ENCODE results near the gene WDR70. TPM values are rescaled to one million over a fixed set of nuclear protein-coding genes. Genes with fewer than 3 reads are reported as not detected.

The WDR70 gene
- total RNA-seq, 1 experiment from 2014 or later: 55.2 TPM

DNA sequence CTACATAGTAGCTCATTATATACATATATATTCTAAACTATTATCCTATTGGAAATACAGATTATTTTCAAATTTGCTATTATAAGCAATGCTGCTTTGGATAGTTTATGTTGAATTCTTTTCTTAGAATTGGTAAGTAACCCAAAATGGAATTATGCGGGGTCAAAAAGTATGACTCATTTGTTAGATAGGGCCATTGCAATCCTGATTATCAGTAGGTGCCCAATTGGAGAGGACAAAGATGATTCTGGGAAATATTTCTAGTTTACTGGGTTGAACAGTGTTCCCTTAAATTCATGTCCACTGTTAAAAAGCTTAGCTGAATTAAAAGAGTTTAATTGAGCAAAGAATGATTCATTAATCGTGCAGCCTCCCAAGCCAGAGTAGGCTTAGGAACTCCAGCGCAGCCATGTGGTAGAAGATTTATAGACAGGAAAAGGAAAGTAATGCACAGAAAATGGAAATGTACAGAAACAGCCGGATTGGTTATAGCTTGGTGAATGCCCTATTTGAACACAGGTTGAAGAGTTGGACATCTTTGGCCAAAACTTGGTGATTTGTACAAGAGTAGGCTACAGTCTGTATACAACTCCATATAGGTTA is 379.0 kb downstream of the WDR70 start:
- POLR2A ChIA-PET (ENCODE audit: low non-redundant PET): interaction anchor here (0.7 kb wide), 1 partner anchor 17 kb away, joined by 3 read pairs; no protein-coding TSS in a partner anchor
- intact Hi-C loops (cut with micrococcal nuclease; ENCODE audit: unreplicated experiment): loop anchor here (2.0 kb wide), 1 partner anchor 345 kb away; no protein-coding TSS in a partner anchor
- no TSS peak for BruUV-seq (replicated peaks)
- no peak for TF ChIP-seq EZH2 (IDR thresholded peaks at IDR 0.05; ENCODE audit: borderline replicate concordance, low read depth, low read length, poor library complexity, severe bottlenecking)
- TF ChIP-seq, protein P1, sequence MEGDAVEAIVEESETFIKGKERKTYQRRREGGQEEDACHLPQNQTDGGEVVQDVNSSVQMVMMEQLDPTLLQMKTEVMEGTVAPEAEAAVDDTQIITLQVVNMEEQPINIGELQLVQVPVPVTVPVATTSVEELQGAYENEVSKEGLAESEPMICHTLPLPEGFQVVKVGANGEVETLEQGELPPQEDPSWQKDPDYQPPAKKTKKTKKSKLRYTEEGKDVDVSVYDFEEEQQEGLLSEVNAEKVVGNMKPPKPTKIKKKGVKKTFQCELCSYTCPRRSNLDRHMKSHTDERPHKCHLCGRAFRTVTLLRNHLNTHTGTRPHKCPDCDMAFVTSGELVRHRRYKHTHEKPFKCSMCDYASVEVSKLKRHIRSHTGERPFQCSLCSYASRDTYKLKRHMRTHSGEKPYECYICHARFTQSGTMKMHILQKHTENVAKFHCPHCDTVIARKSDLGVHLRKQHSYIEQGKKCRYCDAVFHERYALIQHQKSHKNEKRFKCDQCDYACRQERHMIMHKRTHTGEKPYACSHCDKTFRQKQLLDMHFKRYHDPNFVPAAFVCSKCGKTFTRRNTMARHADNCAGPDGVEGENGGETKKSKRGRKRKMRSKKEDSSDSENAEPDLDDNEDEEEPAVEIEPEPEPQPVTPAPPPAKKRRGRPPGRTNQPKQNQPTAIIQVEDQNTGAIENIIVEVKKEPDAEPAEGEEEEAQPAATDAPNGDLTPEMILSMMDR (conservative IDR thresholded peaks at IDR 0.05; ENCODE audit: low read depth, low read length): peak; percentile 55
- CTCF ChIA-PET: interaction anchor here (0.6 to 1.2 kb wide), 4 partner anchors 40 to 345 kb away, joined by 3 to 4 read pairs (median 4); no protein-coding TSS in a partner anchor
- Histone ChIP-seq H3K9me3 (ENCODE audit: low read depth, low read length, poor library complexity, severe bottlenecking) (peaks cover 5% of the 10 kb centered on the region), H3K27ac (ENCODE audit: low read depth, low read length, poor library complexity, severe bottlenecking) (no peak overlapping the region), H3K4me3 (ENCODE audit: low read depth, low read length, poor library complexity, severe bottlenecking) (no peak overlapping the region), H3K36me3 (ENCODE audit: insufficient read depth, low read length, poor library complexity, severe bottlenecking) (no peaks in the 10 kb centered on the region), H3K4me1 (ENCODE audit: insufficient read depth, low read length, poor library complexity, severe bottlenecking) (peaks cover 3% of the 10 kb centered on the region), H3K27me3 (replicated peaks; ENCODE audit: insufficient read depth, low read depth, low read length, poor library complexity) (no peaks in the 10 kb centered on the region)
- peak; percentile 66 for DNase-seq (ENCODE audit: low spot score)

DNA sequence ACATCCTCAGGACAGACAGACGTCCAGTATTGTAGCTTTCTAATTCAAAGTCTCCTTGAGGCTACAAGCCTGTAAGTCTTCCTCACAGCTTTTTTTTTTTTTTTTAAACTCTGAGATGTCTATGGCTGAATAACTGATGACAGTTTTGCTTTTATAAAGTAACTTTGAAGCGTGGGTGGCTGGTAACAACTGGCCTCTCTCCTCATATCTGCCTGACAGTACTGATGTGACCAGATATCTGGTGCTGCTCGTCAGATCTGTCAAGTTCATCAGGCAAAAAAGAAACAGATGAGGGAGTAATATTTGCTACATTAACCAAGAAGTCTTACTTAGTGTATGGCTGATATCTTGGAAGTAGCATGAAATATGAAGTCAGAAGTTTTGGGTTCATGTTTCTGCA is 388.1 kb downstream of the WDR70 start:
- no peaks in the 10 kb centered on the region for H3K4me1 ChIP-seq (ENCODE audit: insufficient read depth, low read length, poor library complexity, severe bottlenecking)
- ChIA-PET CTCF (no interaction called here), POLR2A (ENCODE audit: low non-redundant PET) (interaction anchor here (0.6 kb wide), 1 partner anchor 21 kb away, joined by 3 read pairs; no protein-coding TSS in a partner anchor)
- no peaks in the 10 kb centered on the region for H3K9me3 ChIP-seq (ENCODE audit: low read depth, low read length, poor library complexity, severe bottlenecking)
- BruUV-seq (replicated peaks): no TSS peak
- intact Hi-C loops (cut with micrococcal nuclease; ENCODE audit: unreplicated experiment): no loop called here
- H3K4me3 ChIP-seq (ENCODE audit: low read depth, low read length, poor library complexity, severe bottlenecking): no peak overlapping the region
- H3K27ac ChIP-seq (ENCODE audit: low read depth, low read length, poor library complexity, severe bottlenecking): no peak overlapping the region
- TF ChIP-seq EZH2 (IDR thresholded peaks at IDR 0.05; ENCODE audit: borderline replicate concordance, low read depth, low read length, poor library complexity, severe bottlenecking): no peak
- TF ChIP-seq, protein P1 (conservative IDR thresholded peaks at IDR 0.05; ENCODE audit: low read depth, low read length): no peak
- DNase-seq (ENCODE audit: low spot score): no peak
- H3K36me3 ChIP-seq (ENCODE audit: insufficient read depth, low read length, poor library complexity, severe bottlenecking): no peaks in the 10 kb centered on the region
- H3K27me3 ChIP-seq (replicated peaks; ENCODE audit: insufficient read depth, low read depth, low read length, poor library complexity): no peaks in the 10 kb centered on the region

- BruUV-seq (replicated peaks): no TSS peak
- H3K4me1 ChIP-seq (ENCODE audit: insufficient read depth, low read length, poor library complexity, severe bottlenecking): no peaks in the 10 kb centered on the region
- no peaks in the 10 kb centered on the region for H3K36me3 ChIP-seq (ENCODE audit: insufficient read depth, low read length, poor library complexity, severe bottlenecking)
- DNase-seq (ENCODE audit: low spot score): no peak
- H3K4me3 ChIP-seq (ENCODE audit: low read depth, low read length, poor library complexity, severe bottlenecking): no peak overlapping the region
- intact Hi-C loops (cut with micrococcal nuclease; ENCODE audit: unreplicated experiment): no loop called here
- ChIA-PET POLR2A (ENCODE audit: low non-redundant PET) (interaction anchor here (0.6 kb wide), 1 partner anchor 22 kb away, joined by 3 read pairs; no protein-coding TSS in a partner anchor), CTCF (no interaction called here)
- no peak overlapping the region for H3K27ac ChIP-seq (ENCODE audit: low read depth, low read length, poor library complexity, severe bottlenecking)
- no peaks in the 10 kb centered on the region for H3K27me3 ChIP-seq (replicated peaks; ENCODE audit: insufficient read depth, low read depth, low read length, poor library complexity)
- H3K9me3 ChIP-seq (ENCODE audit: low read depth, low read length, poor library complexity, severe bottlenecking): no peaks in the 10 kb centered on the region
- TF ChIP-seq EZH2 (IDR thresholded peaks at IDR 0.05; ENCODE audit: borderline replicate concordance, low read depth, low read length, poor library complexity, severe bottlenecking): no peak
- TF ChIP-seq, protein P1 (conservative IDR thresholded peaks at IDR 0.05; ENCODE audit: low read depth, low read length): no peak
These were observed 388.8 kb downstream of the WDR70 start for GRCh38 chr5:37767961-37768360.
